Immature natural killer cell (primary cell): ENCODE measurements around the gene KDM2A. TPM values are rescaled to one million over a fixed set of nuclear protein-coding genes. Genes with fewer than 3 reads are reported as not detected.
A peak's percentile ranks its signal among the peaks of the same experiment; 100 is the strongest.

ENCODE experiments used
- DNase-seq, 3 donors: peaks; one replicate each; pipeline ENCODE4 v3.0.0; 2022; ENCODE audit warnings: mixed read lengths in 1 of 3
- H3K27ac Mint-ChIP-seq, 6 donors: one replicate each; pipeline ENCODE4 v1.8.0; 2020; ENCODE audit warnings: mixed read lengths in 6 of 6, mild to moderate bottlenecking in 5 of 6, inconsistent platforms in 4 of 6, moderate library complexity in 3 of 6
- H3K27me3 Mint-ChIP-seq, 3 donors: one replicate each; pipeline ENCODE4 v1.8.0; 2020 to 2021; ENCODE audit warnings: low read depth in 3 of 3, mild to moderate bottlenecking in 3 of 3, mixed read lengths in 3 of 3, moderate library complexity in 3 of 3, inconsistent platforms in 1 of 3
- H3K36me3 Mint-ChIP-seq, 3 donors: one replicate each; pipeline ENCODE4 v1.8.0; 2020; ENCODE audit warnings: mixed read lengths in 3 of 3, inconsistent platforms in 2 of 3, mild to moderate bottlenecking in 2 of 3
- H3K4me1 Mint-ChIP-seq, 2 donors: one replicate each; pipeline ENCODE4 v1.8.0; 2020; ENCODE audit warnings: inconsistent platforms in 2 of 2, mild to moderate bottlenecking in 2 of 2, mixed read lengths in 2 of 2, moderate library complexity in 1 of 2
- H3K4me3 Mint-ChIP-seq, 5 donors: one replicate each; pipeline ENCODE4 v1.8.0; 2020; ENCODE audit warnings: mild to moderate bottlenecking in 5 of 5, mixed read lengths in 5 of 5, inconsistent platforms in 3 of 5, moderate library complexity in 3 of 5
- H3K9me3 Mint-ChIP-seq, 6 donors: one replicate each; pipeline ENCODE4 v1.8.0; 2020; ENCODE audit warnings: mild to moderate bottlenecking in 6 of 6, mixed read lengths in 6 of 6, inconsistent platforms in 4 of 6, moderate library complexity in 3 of 6
- polyA plus RNA-seq, 3 donors: library from polyadenylated mRNA; unstranded; fragments of 300-500 nt; fragmentation: Illumina TruSeq; gene quantifications; one replicate each; pipeline ENCODE4 v1.2.3, GENCODE V29; 2021

Gene KDM2A
- polyA plus RNA-seq, 3 donors from 2014 or later, result 3.8 to 16.6 (median 6.8) TPM

DNA sequence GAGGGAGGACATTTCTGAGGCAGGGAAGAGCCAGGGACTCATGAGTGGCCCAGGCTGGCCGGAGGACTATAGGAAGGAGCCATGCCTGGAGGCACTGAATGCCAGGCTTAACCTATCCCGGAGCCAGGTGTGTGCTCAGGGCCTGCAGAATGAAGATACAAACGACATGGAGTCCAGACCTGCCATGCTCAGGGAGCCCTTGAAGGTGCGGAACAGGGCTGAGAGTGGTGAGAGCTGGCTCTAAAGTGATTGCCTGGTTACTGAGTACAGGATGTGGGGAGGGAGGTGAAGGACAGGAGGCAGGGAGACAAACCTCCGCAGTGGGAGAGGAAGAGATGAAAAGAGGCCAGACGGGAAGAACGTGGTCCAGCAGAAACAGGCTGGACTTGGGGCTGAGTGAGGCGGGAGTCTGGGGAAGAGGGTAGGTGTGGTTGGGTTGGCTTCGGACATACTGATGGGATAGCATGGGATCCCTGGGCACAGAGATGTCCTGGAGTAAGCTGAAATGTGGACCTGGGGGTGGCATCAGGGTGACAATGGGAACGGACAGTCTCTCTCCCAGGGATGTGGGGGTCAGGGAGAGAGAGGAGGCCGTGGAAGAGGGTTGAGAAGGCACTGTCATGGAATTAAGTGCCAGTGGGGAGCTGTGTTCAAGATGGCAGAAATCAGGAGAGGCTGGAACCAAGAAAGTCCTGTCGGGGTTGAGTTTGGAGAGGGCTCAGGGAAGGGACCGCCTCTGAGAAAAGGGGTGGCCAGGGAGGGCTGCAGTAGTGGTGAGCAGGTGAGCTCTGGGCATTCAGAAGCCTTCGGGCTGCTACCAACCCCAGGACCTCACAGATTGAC lies 168.5 kb downstream of the KDM2A start:
- peak; percentile 65 to 69 (median 66) for DNase-seq
- Mint-ChIP-seq H3K27ac (peak overlapping the region; percentile 97 to 100 (median 100)), H3K36me3 (peaks cover 0 to 5% (median 2%) of the 10 kb centered on the region in 3 donors), H3K4me1 (peaks cover 28 to 57% of the 10 kb centered on the region in 2 donors), H3K4me3 (peak overlapping the region; percentile 77 to 87 (median 79)), H3K27me3 (peaks cover 24 to 51% (median 33%) of the 10 kb centered on the region in 3 donors), H3K9me3 (peaks cover 0 to 3% (median 0%) of the 10 kb centered on the region in 6 donors)

DNA sequence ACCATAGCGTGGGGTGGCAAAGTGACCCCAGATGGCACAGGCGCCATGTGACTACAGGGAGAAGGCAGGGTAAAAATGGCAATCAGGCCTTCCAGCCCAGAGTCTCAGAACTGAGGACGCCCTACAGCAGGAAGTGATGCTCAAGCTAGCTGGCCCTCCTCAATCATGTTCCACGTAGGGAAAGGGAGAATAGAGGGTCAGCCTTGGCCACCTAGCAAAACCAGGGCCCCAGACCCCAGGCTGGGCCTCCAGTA lies 169.1 kb downstream of the KDM2A start:
- H3K9me3 Mint-ChIP-seq, result peaks cover 0 to 3% (median 0%) of the 10 kb centered on the region in 6 donors
- H3K4me1 Mint-ChIP-seq, result peaks cover 34 to 62% of the 10 kb centered on the region in 2 donors
- DNase-seq, result no peak
- peak overlapping the region; percentile 97 to 100 (median 100) for H3K27ac Mint-ChIP-seq
- H3K36me3 Mint-ChIP-seq, result peaks cover 0 to 8% (median 0%) of the 10 kb centered on the region in 3 donors
- peaks cover 24 to 51% (median 33%) of the 10 kb centered on the region in 3 donors for H3K27me3 Mint-ChIP-seq
- peak overlapping the region; percentile 77 to 87 (median 79) for H3K4me3 Mint-ChIP-seq

- H3K36me3 Mint-ChIP-seq, result peaks cover 0 to 8% (median under 1%) of the 10 kb centered on the region in 3 donors
- peaks cover 24 to 51% (median 33%) of the 10 kb centered on the region in 3 donors for H3K27me3 Mint-ChIP-seq
- peaks cover 0 to 3% (median 0%) of the 10 kb centered on the region in 6 donors for H3K9me3 Mint-ChIP-seq
- peaks cover 39 to 64% of the 10 kb centered on the region in 2 donors for H3K4me1 Mint-ChIP-seq
- peak; percentile 95 to 97 (median 96) for DNase-seq
- peak overlapping the region; percentile 97 to 100 (median 100) for H3K27ac Mint-ChIP-seq
- peak overlapping the region; percentile 77 to 87 (median 79) for H3K4me3 Mint-ChIP-seq
Measured at GRCh38 chr11:67288452-67289225, 169.6 kb downstream of the KDM2A start.

GRCh38 chr11:67289226-67289650 lies 170.2 kb downstream of the KDM2A start, which contains the start of gene ANKRD13D:
Gene ANKRD13D (plus strand): TSS chr11:67289303. CDS start chr11:67289461, 158 bp downstream.
- Mint-ChIP-seq H3K9me3 (peaks cover 0 to 3% (median 0%) of the 10 kb centered on the region in 6 donors), H3K4me1 (peaks cover 45 to 65% of the 10 kb centered on the region in 2 donors), H3K27me3 (peaks cover 24 to 51% (median 30%) of the 10 kb centered on the region in 3 donors), H3K4me3 (peak within 1 kb of the TSS; percentile 86 to 91 (median 89)), H3K27ac (peak within 1 kb of the TSS; percentile 97 to 100 (median 100)), H3K36me3 (peaks cover 0 to 8% (median 6%) of the 10 kb centered on the region in 3 donors)
- no peak for DNase-seq

GRCh38 chr11:67289651-67290479 lies 170.8 kb downstream of the KDM2A start:
- H3K4me3 Mint-ChIP-seq, result peak overlapping the region; percentile 84 to 91 (median 89)
- peaks cover 0 to 8% (median 7%) of the 10 kb centered on the region in 3 donors for H3K36me3 Mint-ChIP-seq
- peaks cover 46 to 65% of the 10 kb centered on the region in 2 donors for H3K4me1 Mint-ChIP-seq
- H3K27me3 Mint-ChIP-seq, result peaks cover 24 to 51% (median 30%) of the 10 kb centered on the region in 3 donors
- peak overlapping the region; percentile 82 to 94 (median 88) for H3K27ac Mint-ChIP-seq
- no peak for DNase-seq
- H3K9me3 Mint-ChIP-seq, result peaks cover 0 to 3% (median 0%) of the 10 kb centered on the region in 6 donors

GRCh38 chr11:67290801-67291200 lies 171.7 kb downstream of the KDM2A start:
- Mint-ChIP-seq H3K4me1 (peaks cover 46 to 61% of the 10 kb centered on the region in 2 donors), H3K4me3 (peak overlapping the region; percentile 20 to 91 (median 86)), H3K27me3 (peaks cover 24 to 45% (median 28%) of the 10 kb centered on the region in 3 donors), H3K27ac (peak overlapping the region; percentile 24 to 94 (median 67)), H3K36me3 (peaks cover 1 to 12% (median 10%) of the 10 kb centered on the region in 3 donors), H3K9me3 (peaks cover 0 to 2% (median under 1%) of the 10 kb centered on the region in 6 donors)
- DNase-seq, result no peak

DNA sequence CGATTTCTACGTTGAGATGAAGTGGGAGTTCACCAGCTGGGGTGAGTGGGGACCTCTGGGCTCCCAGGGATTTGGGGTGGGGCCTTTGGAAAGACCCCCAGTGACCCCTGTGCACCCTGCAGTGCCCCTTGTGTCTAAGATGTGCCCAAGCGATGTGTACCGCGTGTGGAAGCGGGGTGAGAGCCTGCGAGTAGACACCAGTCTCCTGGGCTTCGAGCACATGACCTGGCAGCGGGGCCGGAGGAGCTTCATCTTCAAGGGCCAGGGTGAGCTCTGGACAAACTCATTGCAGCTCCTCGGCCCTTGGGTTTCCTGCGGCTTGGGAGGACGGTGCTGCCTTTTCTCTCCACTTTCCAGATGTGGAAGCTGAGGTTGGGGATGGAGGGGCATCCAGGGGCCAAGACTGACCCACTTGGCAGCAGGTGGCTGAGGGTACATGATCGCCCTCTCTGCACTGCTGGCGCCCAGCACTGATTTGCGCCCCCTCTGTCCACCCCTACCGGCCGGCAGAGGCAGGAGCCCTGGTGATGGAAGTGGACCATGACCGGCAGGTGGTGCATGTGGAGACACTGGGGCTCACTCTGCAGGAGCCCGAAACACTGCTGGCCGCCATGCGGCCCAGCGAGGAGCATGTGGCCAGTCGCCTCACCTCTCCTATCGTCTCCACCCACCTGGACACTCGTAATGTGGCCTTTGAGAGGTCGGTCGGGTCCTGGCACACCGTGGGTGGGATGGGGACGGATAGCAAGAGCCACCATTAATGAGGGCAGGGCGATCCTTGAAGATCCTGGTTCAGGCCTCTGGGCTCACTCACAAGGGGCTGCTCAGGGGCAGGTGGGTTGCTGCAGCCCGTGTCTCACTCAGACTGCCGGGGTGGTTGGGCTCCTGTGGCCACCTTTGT lies 172.7 kb downstream of the KDM2A start:
- Mint-ChIP-seq H3K4me1 (peaks cover 46 to 59% of the 10 kb centered on the region in 2 donors), H3K9me3 (peaks cover 0 to 10% (median 6%) of the 10 kb centered on the region in 6 donors), H3K4me3 (peak overlapping the region in 3 of 5 donors; percentile 9 to 49 (median 35)), H3K27me3 (peaks cover 22 to 40% (median 22%) of the 10 kb centered on the region in 3 donors), H3K36me3 (peaks cover 11 to 21% (median 20%) of the 10 kb centered on the region in 3 donors), H3K27ac (peak overlapping the region; percentile 69 to 90 (median 84))
- no peak for DNase-seq

DNA sequence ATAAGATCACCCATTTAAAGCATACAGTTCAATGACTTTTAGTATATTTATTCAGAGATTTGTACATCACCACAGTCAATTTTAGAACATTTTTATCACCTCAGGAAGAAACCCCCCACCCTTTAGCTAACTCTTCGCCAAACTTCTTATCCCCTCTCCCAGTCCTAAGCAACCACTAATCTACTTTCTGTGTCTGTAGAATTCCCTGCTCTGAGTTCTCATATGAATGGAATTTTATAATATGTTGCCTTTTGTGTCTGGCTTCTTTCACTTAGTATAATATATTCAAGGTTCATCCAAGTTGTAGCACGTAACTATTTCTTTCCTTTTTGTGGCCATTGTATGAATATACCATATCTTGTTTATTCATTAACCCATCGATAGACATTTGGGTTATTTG lies 173.6 kb downstream of the KDM2A start:
- H3K36me3 Mint-ChIP-seq, result peaks cover 15 to 25% (median 24%) of the 10 kb centered on the region in 3 donors

DNA sequence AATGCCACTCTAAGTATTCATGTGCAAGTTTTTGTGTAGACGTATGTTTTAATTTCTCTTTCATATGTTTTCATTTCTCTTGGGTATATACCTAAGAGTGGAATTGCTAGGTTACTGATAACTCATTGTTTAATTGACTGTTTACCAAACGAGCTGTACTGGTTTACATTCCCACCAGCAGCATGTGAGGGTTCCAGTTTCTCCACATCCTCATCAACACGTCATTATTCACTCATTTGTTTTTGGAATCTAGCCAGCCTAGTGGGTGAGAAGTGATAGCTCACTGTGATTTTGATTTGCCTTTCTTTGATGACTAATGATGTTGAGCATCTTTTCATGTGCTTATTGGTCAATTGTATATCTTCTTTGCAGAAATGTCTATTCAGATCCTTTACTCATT lies 174.0 kb downstream of the KDM2A start:
- H3K27me3 Mint-ChIP-seq, result peaks cover 11 to 29% (median 11%) of the 10 kb centered on the region in 3 donors
- H3K36me3 Mint-ChIP-seq, result peaks cover 15 to 25% (median 24%) of the 10 kb centered on the region in 3 donors
- H3K27ac Mint-ChIP-seq, result peak overlapping the region; percentile 69 to 90 (median 88)
- peak; percentile 46 to 72 (median 49) for DNase-seq
- H3K4me1 Mint-ChIP-seq, result peaks cover 38 to 46% of the 10 kb centered on the region in 2 donors
- peak overlapping the region in 4 of 5 donors; percentile 24 to 49 (median 32) for H3K4me3 Mint-ChIP-seq
- peaks cover 0 to 12% (median 7%) of the 10 kb centered on the region in 6 donors for H3K9me3 Mint-ChIP-seq

More for the DNA sequence above, 173.6 kb downstream of the KDM2A start:
- Mint-ChIP-seq H3K4me3 (peak overlapping the region; percentile 24 to 51 (median 35)), H3K27ac (peak overlapping the region; percentile 69 to 90 (median 88)), H3K4me1 (peaks cover 41 to 50% of the 10 kb centered on the region in 2 donors), H3K27me3 (peaks cover 15 to 33% (median 15%) of the 10 kb centered on the region in 3 donors), H3K9me3 (peaks cover 0 to 12% (median 7%) of the 10 kb centered on the region in 6 donors)
- DNase-seq, result no peak

- Mint-ChIP-seq H3K36me3 (peaks cover 20 to 31% (median 31%) of the 10 kb centered on the region in 3 donors), H3K9me3 (peaks cover 0 to 12% (median 7%) of the 10 kb centered on the region in 6 donors), H3K27ac (peak overlapping the region in 2 of 6 donors; percentile 16 to 37), H3K4me3 (no peak overlapping the region), H3K27me3 (peaks cover 0 to 10% (median 0%) of the 10 kb centered on the region in 3 donors), H3K4me1 (peaks cover 38 to 44% of the 10 kb centered on the region in 2 donors)
- no peak for DNase-seq
Measured at GRCh38 chr11:67295846-67296245, 176.8 kb downstream of the KDM2A start.

DNA sequence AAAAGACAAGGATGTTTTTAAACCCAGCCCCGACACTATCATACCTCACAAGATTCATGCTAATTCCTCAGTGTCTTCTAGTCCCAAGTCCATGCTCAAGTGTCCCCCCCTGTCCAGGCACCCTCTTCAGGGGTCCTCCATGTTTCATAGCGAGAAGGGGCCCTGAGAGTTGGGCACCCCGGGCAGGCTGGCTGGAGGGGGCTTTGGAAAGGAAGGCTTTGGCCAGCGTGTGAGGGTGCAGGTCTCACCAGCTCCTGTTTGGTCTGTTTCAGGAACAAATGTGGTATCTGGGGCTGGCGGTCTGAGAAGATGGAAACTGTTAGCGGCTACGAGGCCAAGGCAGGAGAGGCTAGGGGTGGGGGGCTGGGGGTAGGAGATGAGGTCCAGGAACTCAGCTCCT lies 179.7 kb downstream of the KDM2A start:
- no peak for DNase-seq
- Mint-ChIP-seq H3K4me1 (peaks cover 24 to 27% of the 10 kb centered on the region in 2 donors), H3K9me3 (peaks cover 0 to 12% (median 7%) of the 10 kb centered on the region in 6 donors), H3K27ac (peak overlapping the region in 5 of 6 donors; percentile 3 to 66 (median 40)), H3K4me3 (no peak overlapping the region), H3K27me3 (peaks cover 0 to 3% (median 0%) of the 10 kb centered on the region in 3 donors), H3K36me3 (peaks cover 20 to 29% (median 22%) of the 10 kb centered on the region in 3 donors)
